ENCODE data around the gene ACOT11.

The ACOT11 gene

DNA sequence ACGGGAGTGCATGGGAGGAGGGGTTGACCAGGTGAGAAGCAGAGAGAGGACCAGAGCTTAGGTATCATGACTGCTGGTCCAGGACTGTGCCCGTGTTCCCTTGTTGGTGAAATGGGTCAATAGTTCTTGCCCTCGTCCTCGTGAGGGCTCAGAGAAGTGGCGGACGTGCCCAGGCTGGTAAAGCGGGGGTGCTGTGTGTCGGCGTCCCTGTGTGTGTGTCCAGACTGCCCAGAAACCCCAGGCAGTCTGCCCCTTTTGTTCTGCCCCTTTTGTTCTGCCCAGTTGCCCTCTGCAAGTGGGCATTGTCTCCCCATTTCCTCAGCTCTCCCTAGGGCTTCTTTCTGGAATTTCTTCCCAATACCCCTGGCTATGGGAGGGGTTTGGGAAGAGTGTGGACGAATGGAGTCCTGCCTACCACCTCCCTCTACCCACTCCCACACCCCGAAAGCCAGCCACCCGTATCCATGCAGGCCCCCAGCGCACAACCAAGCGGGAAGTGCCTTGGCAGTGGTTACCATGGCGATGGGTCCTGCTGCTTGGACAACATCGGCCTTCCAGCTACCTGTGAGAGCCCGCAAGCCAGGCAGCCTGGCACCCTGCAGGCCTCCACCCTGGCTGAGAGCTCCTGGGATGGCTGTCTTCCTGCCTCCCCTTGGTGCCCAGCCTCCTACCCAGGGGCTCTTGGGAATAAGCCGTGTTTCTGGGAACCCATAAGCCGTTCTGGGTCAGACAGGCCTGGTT is 34.7 kb downstream of the ACOT11 start:
- TF ChIP-seq, protein P1, sequence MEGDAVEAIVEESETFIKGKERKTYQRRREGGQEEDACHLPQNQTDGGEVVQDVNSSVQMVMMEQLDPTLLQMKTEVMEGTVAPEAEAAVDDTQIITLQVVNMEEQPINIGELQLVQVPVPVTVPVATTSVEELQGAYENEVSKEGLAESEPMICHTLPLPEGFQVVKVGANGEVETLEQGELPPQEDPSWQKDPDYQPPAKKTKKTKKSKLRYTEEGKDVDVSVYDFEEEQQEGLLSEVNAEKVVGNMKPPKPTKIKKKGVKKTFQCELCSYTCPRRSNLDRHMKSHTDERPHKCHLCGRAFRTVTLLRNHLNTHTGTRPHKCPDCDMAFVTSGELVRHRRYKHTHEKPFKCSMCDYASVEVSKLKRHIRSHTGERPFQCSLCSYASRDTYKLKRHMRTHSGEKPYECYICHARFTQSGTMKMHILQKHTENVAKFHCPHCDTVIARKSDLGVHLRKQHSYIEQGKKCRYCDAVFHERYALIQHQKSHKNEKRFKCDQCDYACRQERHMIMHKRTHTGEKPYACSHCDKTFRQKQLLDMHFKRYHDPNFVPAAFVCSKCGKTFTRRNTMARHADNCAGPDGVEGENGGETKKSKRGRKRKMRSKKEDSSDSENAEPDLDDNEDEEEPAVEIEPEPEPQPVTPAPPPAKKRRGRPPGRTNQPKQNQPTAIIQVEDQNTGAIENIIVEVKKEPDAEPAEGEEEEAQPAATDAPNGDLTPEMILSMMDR (IDR thresholded peaks at IDR 0.05; ENCODE audit: low read depth, low read length): no peak
- no peak overlapping the region for H3K4me3 ChIP-seq (ENCODE audit: low read depth, low read length)

DNA sequence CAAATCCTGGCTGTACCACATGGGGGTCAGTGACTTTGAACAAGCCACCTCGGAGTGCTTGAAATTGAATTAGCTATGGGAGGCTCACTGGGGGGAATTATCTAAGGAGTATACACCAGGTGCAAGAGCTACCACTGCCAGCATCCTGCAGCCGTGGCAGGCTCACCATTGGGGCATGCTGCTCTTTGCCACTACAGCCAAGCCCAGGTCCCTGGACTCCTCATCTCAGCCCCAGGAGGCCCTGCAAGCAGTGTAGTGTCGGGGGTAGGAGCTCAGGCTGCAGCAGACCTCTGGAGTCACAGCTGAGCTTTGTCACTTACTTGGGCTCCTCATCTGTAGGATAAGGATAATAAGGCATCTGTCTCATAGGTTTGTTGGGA is 35.3 kb downstream of the ACOT11 start:
- TF ChIP-seq, protein P1 (IDR thresholded peaks at IDR 0.05; ENCODE audit: low read depth, low read length): no peak
- no peak overlapping the region for H3K4me3 ChIP-seq (ENCODE audit: low read depth, low read length)

DNA sequence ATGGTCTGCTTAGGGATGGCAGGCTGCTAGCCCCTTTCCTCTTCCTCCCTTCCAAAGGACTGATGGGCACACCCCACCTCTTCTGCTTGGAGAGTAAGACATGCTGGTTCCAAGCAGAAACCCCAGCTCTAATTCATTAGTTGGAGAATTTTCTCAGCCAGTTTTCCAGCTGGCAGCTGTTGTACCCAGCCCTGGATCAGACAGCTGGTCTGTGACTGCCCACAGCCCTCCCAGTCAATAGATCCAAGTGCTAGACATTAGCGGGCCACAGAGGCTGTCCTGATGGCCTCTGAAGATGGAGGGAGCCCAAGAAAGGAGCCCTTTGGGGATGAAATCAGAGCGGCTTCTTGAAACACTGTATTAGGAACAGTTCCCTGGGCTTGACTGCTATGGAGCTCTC is 35.8 kb downstream of the ACOT11 start:
- H3K4me3 ChIP-seq (ENCODE audit: low read depth, low read length): no peak overlapping the region
- TF ChIP-seq, protein P1 (IDR thresholded peaks at IDR 0.05; ENCODE audit: low read depth, low read length): no peak

DNA sequence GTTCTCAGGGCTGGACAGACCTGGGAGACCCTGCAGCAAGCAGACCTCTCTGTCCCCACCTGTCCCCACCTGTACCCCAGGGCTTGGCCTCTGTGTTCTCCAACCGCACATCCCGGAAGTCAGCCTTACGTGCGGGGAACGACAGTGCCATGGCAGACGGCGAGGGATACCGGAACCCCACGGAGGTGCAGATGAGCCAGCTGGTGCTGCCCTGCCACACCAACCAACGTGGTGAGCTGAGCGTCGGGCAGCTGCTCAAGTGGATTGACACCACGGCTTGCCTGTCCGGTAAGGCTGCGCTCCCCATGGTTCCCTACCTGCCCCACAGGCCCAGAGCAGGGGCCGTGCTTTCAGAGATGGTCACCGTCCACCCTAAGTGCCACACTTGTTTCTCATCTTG is 36.5 kb downstream of the ACOT11 start:
- H3K4me3 ChIP-seq (ENCODE audit: low read depth, low read length): no peak overlapping the region
- TF ChIP-seq, protein P1 (IDR thresholded peaks at IDR 0.05; ENCODE audit: low read depth, low read length): no peak

DNA sequence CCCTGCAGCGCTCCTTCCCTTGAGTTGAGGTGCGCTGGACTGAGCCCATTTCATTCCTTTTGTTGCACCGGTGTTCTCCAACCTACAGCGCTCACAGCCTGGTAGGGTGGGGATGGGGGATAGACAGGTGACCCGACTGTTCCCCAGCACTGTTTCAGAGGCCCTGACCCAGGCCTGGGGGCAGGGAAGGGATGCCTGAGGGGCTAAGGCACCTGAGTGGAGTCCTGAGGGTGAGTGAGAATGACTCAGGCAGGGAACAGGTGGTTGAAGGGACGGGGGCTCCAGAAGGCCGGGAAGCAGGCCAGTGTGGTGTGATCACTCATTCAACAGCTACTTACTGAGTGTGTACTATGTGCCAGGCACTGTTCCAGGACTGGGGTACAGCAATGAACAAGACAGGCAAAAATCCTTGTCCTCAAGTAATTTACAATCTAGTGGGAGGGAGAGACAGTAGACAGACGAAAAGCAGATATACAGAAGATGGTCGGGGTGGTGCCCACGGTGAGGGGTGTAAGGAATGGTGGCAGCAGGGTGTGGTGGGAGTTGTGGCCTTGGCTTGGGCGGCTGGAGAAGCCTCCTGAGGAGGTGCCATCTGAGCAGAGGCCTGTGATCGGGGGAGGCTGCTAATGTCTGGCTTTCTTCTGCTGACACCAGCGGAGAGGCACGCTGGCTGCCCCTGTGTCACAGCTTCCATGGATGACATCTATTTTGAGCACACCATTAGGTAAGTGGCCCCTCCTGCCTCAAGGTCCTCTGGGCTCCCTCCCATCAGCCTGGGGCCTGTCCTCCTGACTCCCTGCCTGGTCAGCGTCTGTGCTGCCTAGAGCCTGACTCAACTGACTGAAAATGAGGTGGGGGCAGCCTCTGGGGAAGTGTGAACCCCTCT is 37.4 kb downstream of the ACOT11 start:
- TF ChIP-seq, protein P1 (IDR thresholded peaks at IDR 0.05; ENCODE audit: low read depth, low read length): no peak
- H3K4me3 ChIP-seq (ENCODE audit: low read depth, low read length): no peak overlapping the region

DNA sequence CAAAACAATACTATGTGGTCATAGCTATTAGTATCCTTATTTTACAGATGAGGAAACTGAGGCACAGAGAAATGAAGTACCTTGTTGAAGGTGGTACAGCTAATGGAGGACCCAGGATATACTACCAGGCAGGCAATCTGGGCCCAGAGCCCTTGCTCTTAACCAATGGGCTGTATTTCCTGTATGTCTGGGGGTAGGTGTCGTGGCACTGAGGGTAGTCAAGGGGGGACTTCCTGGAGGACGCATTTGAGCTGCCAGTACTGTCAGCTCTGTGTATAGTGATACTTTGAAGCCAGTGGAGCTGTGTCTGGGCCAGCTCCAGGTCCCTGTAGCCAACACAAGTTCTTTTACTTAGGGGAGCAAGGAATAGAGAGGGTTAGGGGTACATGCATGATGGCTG is 40.3 kb downstream of the ACOT11 start:
- TF ChIP-seq, protein P1 (IDR thresholded peaks at IDR 0.05; ENCODE audit: low read depth, low read length): no peak
- H3K4me3 ChIP-seq (ENCODE audit: low read depth, low read length): no peak overlapping the region

All from WI38 (cell line).